ENCODE measurements around the gene OS9.
"Not testable (repeated sequence)": the region's sequence is repeated elsewhere in the genome, so short reads cannot be mapped to it uniquely, and the experiment has no call there.

DNA sequence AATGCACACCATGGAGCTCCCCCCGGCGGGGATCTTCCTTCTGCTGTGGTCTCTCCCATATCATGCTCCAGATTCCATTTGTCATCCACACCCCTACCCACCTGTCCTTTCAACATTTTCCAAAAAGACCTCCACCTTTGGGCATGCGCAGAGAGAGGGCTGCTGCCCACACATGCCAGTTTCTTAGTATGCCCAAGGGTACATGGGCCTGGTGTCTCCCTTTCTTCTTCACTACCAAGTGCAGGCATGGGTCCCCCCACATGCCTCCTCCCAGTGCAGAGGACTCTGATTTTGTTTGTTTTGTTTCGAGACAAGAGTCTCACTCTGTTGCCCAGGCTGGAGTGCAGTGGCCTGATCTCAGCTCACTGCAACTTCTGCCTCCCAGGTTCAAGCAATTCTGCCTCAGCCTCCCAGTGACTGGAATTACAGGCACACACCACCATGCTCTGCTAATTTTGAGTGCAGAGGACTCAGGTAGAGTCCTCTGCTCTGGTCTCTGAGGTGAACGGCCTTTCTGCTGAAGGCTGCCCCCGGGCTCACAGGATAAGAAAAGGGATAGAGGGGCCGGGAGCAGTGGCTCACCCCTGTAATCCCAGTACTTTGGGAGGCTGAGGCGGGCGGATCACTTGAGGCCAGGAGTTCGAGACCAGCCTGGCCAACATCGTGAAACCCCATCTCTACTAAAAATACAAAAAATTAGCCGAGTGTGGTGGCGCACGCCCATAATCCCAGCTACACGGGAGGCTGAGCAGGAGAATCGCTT lies 28.1 kb downstream of the OS9 start:
- TF ChIP-seq, protein P1, sequence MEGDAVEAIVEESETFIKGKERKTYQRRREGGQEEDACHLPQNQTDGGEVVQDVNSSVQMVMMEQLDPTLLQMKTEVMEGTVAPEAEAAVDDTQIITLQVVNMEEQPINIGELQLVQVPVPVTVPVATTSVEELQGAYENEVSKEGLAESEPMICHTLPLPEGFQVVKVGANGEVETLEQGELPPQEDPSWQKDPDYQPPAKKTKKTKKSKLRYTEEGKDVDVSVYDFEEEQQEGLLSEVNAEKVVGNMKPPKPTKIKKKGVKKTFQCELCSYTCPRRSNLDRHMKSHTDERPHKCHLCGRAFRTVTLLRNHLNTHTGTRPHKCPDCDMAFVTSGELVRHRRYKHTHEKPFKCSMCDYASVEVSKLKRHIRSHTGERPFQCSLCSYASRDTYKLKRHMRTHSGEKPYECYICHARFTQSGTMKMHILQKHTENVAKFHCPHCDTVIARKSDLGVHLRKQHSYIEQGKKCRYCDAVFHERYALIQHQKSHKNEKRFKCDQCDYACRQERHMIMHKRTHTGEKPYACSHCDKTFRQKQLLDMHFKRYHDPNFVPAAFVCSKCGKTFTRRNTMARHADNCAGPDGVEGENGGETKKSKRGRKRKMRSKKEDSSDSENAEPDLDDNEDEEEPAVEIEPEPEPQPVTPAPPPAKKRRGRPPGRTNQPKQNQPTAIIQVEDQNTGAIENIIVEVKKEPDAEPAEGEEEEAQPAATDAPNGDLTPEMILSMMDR (tag by site-specific recombination; IDR thresholded peaks at IDR 0.05): not testable (repeated sequence)
- not testable (repeated sequence) for TF ChIP-seq ZNF292 (tag by site-specific recombination; IDR thresholded peaks at IDR 0.05; ENCODE audit: borderline replicate concordance, low read depth); ZEB2 (tag by site-specific recombination; IDR thresholded peaks at IDR 0.05); ZNF768 (tag by site-specific recombination; IDR thresholded peaks at IDR 0.05); SP2 (tag by site-specific recombination; IDR thresholded peaks at IDR 0.05); GLI4 (tag by site-specific recombination; IDR thresholded peaks at IDR 0.05); YY1 (tag by site-specific recombination; IDR thresholded peaks at IDR 0.05); RBAK (tag by site-specific recombination; IDR thresholded peaks at IDR 0.05)

Measured in HEK293 (cell line).